Measurements from ENCODE around the gene LRP1.

LRP1 gene

DNA sequence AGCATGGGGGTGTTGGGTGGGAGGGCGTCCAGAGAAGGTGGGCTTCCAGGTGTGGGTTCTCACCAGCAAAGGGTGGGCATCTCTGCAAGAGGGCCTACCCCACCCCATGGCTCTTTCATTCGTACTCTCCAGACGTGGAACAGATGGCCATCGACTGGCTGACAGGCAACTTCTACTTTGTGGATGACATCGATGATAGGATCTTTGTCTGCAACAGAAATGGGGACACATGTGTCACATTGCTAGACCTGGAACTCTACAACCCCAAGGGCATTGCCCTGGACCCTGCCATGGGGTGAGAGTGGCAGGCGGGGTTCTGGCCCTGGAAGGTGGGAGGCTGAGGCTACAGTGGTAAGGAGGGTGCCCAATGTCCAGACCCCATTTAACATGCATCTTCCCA, 25.8 kb downstream of the LRP1 start:
- no peak for DNase-seq (ENCODE audit: low read depth in 3 of 3)

DNA sequence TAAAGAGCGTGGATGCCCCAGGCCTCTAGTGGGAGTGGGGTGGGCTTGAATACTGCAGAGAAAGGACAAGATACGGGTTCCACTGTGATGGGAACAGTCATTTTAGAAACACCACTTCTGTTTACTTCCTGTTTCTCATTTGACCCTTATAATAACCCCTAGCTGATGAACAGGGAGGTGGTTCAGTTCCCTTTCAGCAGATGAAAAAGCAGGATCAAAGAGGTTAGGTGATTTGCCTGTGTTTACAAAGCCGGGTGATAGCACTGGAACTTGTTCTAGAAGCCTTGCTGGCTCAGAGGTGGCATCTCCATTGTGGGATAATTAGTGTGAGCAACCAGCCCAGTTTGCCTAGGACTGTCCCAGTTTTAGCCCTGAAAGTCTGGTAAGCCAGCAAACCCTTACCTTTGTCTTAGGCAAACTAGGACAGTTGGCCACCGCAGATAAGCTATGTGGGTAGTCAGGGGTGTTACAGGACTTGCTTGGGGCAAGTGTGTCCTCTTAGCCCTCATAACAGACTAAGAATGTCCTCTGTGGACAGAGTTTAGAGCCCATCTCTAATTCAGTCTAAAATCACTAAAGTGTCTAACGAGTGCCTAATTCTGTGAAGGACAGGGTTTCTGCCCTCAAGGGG, 26.6 kb downstream of the LRP1 start:
- DNase-seq (ENCODE audit: low read depth in 3 of 3) = no peak

DNA sequence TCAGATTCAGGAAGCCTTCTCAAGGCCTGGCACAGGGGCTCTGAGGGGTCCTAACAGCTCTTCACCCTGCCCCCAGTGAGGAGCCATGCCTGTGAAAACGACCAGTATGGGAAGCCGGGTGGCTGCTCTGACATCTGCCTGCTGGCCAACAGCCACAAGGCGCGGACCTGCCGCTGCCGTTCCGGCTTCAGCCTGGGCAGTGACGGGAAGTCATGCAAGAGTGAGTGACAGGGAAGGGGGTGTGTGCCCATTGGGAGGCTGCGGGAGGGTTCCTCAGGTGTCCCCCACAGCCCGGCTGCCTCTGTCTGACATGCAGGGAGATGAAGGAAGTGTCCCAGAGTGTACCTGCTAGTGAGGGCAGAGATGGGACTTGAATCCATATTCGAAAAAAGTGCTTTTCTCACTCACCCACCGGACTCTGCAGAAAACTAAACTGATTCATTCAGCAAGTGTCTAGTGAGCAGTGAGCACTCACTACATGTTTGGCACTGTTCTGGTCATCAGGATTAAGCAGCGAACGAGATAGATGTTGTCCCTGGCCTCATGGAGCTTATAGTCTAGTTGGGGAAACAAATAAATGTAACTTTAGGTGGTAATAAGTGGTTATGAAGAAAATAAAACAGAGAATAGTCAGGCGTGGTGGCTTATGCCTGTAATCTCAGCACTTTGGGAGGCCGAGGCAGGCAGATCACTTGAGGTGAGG, 28.6 kb downstream of the LRP1 start:
- no peak for DNase-seq (ENCODE audit: low read depth in 3 of 3)

DNA sequence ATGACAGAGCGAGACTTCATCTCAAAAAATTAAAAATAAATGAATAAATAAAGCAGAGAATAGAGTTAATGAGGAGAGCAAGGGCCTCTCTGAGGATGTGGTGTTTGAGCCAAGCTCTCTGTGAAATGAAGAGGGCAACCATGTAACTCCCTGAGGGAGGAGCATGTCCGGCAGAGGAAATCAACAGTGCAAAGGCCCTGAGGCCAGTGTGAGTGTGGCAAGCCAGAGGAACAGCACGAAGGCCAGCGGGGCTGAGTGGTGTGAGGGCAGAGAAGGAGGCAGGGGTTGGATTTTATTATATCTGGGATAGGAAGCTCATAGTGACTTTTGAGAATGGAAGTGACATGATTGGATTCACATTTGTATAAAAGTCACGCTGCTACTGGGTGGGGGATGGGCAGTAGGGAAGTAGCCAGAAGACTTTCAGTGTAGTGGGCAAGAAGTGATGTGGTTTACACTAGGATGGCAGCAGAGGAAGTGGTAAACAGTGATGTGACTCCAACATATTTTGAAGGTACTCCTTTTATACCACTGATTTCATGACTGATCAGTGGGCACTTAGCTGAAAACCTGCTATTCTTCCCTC, 29.4 kb downstream of the LRP1 start:
- no peak for DNase-seq (ENCODE audit: low read depth in 3 of 3)

DNA sequence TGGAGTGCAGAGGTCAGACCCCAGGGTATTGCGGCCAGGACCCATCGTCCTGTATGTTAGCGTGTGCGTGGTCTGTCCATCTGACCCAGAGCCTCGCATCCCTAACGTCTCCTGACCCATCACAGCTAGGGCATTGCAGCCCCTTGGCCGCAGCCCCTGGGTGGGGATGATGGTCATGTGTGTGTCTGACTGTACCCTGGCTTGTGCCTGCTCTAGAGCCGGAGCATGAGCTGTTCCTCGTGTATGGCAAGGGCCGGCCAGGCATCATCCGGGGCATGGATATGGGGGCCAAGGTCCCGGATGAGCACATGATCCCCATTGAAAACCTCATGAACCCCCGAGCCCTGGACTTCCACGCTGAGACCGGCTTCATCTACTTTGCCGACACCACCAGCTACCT, 29.9 kb downstream of the LRP1 start:
- no peak for DNase-seq (ENCODE audit: low read depth in 3 of 3)

DNA sequence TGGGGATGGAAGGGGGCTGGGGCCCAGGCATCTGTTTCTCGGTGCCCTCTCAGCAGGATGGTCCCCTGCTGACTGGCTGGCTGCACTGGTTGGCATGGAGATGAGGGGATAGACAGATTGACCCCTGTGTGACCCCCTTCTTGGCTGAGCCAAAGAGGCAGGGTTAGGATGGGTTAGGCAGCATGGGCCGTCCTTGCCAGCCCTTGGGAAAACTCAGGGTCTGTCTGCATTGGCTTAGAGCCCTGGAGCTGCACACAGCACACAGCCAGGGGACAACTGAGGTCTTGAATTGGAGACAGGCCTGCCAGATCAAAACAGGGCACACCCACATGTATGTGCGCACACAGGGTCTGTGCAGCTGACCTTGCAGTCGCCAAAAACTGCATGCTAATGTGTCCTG, 30.4 kb downstream of the LRP1 start:
- DNase-seq (ENCODE audit: low read depth in 3 of 3) = no peak

DNA sequence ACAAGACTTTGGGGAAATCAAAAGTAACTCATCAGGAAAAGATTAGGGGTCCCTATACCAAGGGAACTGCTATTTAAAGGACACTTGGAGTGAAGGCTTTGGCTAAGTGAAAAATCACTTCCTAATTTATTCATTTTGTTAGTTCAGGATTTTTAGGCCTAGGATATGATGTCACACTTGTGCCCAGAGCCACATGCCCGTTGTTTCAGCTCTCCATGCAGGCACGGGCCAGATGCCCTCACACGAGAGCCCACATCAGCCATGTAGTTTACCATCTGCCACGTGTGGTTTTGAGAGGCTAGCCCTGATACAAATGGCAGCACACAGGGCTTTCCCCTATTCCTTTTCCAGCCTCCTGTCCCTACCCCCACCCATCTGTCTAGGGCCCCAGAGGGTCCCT, 31.0 kb downstream of the LRP1 start:
- no peak for DNase-seq (ENCODE audit: low read depth in 3 of 3)

DNA sequence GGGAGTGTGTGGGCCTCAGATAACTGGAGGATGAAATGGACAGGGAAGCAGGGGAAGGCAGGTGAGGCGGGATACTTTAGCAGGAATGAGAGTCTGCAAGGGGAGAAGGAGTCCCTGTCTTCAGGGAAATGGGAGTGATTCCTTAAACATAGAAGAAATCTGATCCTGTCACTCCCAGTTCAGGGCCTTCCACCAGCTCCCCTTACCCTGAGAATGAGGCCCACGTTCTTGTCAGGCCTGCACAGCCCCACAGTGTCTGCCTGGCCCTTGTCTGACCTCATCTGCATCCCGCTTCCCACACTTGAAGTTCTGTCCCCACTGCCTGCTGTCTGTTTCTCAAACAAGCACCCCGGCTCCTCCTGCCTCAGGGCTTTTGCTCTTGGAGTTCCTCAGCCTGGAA, 31.8 kb downstream of the LRP1 start:
- DNase-seq (ENCODE audit: low read depth in 3 of 3) = no peak

DNA sequence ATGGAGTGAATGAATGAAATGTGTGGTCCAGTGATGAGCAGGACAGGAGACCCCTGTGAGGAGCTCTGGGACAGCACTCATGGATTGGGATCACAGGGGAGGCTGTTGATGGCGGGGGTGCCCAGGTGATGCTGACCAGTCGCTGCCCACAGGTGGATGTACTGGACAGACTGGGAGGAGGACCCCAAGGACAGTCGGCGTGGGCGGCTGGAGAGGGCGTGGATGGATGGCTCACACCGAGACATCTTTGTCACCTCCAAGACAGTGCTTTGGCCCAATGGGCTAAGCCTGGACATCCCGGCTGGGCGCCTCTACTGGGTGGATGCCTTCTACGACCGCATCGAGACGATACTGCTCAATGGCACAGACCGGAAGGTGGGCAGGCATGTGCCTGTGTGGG, 32.5 kb downstream of the LRP1 start:
- DNase-seq (ENCODE audit: low read depth in 3 of 3) = no peak

DNA sequence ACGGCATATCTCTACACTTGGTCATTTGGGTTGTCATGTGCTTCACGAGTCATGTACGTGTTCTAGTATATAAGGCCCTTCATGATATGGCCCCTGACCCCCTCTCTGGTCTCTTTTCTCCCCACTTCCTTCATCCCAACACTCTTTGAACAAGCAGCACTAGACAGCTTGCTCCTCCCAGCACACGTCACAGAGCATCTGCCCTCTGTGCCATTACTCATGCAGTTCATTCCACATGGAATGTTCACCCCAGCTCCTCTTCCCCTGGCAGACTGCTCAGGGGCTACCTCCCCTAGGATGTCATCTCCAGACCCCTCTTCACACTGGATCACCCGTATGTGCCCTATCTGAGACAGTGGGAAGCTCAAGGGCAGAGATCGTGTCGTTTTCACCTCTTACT, 33.2 kb downstream of the LRP1 start:
- no peak for DNase-seq (ENCODE audit: low read depth in 3 of 3)

DNA sequence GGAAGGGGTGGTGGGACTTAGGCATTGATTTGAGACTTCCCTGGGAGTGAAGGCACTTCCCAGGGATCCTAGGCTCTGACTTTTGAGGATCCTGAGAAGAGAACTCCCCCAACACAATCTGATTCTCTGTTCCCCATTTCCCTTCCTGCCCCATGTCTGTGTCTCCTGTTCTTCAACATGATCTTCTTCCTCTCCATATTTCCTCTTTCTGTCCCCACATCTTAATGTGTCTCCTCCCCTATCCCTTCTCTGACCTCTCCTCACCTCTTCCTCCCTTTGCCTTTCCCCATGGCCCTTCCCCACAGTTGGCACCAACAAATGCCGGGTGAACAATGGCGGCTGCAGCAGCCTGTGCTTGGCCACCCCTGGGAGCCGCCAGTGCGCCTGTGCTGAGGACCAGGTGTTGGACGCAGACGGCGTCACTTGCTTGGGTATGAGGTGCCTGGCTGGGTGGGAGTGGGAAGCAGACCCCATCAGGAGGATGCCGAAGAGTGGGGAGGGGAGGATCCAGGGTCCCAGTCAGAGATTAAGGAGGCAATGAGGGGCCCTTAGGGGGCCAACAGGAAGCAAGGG, 34.4 kb downstream of the LRP1 start:
- no peak for DNase-seq (ENCODE audit: low read depth in 3 of 3)

DNA sequence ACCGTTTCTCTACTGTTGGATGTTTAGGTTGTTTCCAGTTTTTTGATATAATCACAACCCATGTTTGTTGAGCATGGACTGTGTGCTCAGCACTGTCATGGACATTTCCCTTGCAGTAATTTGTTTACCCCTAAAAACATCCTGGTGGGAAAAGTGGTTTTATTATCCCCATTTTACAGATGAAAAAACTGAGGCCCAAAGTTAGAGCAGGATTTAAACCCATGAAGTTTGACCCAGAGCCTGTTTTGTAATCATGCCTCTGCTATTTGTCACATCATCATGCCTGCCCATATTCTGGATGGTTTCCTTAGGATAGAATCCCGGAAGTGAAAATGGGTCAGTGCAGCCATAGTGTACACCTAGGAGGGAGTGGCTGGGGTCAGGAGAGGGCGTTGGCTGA, 36.2 kb downstream of the LRP1 start:
- DNase-seq (ENCODE audit: low read depth in 3 of 3) = no peak

DNA sequence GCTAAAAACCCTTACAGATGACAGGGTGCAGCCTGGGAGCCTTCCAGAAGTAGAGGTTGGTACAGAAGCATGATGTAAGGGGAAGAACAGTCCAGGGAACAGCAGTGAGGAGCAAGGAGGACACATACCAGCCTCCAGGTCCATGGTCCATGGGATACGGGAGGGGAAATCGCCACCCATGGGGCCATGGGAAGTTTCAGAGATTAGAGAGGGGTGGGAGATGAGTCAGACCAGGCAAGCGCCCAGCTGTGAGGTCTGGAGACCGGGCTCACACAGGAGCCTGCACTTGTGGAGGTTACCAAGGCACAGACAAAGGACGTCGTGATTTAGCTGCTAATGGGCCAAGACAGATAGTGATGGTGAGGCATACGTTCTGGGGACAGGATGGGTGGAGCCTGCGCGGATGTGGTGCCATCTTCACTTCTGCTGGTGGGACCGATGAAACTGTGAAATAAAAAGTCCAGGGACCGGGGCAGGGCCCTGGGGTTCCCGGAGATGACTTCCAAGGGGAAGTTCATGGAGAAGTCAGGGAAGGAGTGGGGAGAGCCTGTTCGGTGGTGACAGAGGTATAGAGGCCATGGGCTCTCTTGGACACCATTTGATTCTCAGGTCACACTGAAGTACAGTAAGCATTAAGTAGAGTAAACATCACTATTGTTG, 36.8 kb downstream of the LRP1 start:
- DNase-seq (ENCODE audit: low read depth in 3 of 3) = no peak

DNA sequence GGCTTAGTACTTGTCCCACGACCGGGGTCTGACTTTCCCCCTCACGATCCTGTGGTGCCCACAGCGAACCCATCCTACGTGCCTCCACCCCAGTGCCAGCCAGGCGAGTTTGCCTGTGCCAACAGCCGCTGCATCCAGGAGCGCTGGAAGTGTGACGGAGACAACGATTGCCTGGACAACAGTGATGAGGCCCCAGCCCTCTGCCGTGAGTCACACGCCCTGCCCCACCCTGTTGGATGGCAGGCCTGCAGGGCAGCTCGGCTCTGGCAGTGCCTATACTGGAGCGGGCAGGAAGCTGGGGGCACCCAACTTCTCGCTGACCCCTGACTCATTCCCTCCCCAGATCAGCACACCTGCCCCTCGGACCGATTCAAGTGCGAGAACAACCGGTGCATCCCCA, 37.5 kb downstream of the LRP1 start:
- DNase-seq (ENCODE audit: low read depth in 3 of 3) = no peak

DNA sequence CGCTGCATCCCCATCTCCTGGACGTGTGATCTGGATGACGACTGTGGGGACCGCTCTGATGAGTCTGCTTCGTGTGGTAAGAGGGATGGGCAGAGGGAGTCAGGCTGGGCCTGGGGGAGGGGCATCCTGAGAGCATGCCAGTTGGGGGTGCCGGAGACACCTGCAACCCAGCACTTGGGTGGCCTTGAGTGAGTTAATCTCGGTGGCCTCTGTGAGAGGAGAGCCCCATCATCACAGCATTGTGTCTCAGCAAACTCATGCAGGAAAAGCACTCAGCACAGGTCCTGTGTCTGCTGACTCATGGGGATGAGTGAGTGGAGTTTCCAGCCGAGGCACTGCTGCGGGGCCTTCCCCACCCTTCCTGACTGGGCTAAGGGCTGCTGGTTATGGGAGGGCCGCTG, 38.7 kb downstream of the LRP1 start:
- DNase-seq (ENCODE audit: low read depth in 3 of 3) = peak; percentile 13 to 60 (median 16)

DNA sequence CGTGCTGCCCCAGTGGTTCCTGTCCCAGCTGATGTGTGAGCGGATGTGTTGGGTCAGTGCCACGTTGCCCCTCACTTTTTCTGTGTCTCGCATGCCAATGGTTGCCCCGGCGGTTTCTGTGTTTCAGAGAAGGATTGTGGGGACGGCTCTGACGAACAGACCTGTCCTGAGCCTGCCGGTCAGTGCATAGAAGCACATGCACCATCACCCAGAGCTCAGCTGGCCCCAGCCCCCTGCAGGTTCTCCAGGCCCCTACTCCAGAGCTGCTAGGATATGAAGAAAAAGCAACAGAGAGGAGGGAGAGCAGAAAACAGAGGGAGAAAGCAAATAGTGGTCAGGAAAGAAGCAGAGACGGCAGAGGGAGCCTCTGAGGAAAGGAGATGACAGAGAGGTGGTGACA, 39.8 kb downstream of the LRP1 start:
- no peak for DNase-seq (ENCODE audit: low read depth in 3 of 3)

DNA sequence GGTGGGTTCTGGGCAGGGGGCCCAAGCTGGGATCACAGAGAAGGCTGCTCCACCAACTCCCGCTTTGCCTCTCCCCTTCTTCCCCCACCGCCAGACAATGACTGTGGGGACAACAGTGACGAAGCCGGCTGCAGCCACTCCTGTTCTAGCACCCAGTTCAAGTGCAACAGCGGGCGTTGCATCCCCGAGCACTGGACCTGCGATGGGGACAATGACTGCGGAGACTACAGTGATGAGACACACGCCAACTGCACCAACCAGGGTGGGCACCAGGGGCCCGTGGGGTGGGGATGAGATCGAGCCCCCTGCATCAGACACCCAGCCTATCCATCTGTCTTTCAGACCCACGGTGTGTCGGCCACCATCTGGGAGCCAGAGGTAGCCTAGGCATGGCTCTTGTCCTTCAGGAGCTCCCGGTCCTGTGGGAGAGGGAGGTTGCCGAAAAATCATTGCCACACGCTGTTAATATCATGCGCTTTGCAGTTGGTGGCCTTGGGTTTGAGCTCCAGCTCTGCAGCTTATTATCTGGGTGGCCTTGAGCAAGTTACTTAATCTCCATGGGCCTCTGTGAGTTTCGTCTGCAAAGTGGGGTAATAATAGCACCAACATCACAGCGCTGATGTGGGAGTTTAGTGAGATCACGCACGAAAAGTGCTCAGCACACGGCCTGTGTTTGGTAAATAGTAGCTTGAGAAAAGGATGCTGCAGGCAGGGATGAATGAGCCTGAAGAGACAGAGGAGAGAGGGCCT, 40.9 kb downstream of the LRP1 start:
- DNase-seq (ENCODE audit: low read depth in 3 of 3) = no peak

DNA sequence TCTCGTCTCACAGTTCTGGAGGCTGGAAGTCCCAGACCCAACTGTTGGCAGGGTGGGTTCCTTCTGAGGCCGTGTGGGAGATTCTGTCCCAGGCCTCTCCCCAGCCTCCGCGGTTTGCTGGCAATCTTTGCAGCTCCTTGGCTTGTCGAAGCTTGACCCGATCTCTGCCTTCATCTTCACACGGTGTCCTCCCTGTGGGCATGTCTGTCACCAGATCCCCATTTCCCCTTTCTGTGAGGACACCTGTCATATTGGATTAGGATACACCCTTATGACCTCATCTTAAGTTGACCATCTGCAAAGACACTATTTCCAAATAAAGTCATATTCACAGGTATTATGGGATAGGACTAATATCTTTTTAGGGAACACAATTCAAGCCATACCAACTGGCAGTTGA, 41.7 kb downstream of the LRP1 start:
- DNase-seq (ENCODE audit: low read depth in 3 of 3) = no peak

DNA sequence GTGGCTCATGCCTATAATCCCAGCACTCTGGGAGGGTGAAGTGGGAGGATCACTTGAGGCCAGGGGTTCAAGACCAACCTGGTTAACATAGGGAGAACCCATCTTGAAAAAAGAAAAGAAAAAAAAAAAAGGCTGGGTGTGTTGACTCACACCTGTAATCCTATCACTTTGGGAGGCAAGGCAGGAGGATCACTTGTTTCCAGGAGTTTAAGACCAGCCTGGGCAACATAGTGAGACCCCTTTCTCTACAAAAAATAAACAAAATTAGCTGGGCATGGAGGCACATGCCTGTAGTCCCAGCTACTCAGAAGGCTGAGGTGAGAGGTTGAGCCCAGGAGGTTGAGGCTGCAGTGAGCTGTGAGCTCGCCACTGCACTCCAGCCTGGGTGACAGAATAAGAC, 42.1 kb downstream of the LRP1 start:
- no peak for DNase-seq (ENCODE audit: low read depth in 3 of 3)

DNA sequence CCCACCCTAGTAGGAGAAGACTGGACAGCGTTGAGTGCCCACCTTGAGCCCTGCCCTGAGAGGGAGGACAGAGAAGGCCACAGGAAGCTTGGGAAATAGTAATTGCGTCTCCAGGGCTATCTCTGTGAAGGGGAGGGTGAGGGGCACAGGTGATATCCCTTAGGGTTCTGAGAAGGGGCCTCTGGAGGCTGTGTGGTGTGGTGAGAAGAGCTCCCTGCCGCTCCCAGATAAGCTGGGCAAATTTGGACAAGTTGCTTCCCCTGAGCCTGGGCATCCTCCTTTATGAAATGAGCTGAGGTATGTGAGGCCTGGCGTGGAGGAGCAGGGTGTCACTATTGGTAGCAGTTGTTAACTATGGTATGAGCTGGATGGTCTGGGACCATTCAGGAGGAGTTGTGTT, 42.6 kb downstream of the LRP1 start:
- no peak for DNase-seq (ENCODE audit: low read depth in 3 of 3)

DNA sequence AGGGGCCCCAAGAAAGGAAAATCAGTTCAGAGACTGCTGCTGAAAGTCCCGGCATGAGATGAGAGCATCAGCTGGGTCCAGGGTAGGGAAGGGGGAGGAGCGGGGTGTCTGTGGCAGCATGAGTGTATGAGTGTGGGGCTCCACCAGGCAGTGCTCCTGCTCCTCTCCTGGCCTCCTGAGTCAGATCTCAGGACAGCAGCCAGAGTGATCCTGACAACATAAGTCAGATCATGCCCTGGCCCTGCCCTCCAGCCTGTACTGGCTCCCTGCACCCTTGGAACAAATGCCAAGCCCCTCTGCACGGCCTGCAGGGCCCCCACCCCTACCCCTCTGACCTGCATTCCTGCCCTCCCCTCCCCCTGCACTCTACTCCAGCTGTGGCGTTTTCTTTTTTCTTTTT, 43.4 kb downstream of the LRP1 start:
- DNase-seq (ENCODE audit: low read depth in 3 of 3) = no peak

DNA sequence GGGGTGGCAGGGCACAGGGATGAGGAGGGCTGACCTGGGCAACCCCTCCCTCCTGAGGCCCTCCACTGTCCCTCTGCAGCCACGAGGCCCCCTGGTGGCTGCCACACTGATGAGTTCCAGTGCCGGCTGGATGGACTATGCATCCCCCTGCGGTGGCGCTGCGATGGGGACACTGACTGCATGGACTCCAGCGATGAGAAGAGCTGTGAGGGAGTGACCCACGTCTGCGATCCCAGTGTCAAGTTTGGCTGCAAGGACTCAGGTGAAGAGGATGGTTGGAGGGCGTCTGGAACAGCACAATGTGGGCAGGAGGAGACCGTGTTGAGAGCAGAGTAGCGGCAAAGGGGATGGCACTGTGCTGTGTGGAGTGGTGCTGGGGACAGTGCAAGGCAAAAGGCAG, 44.8 kb downstream of the LRP1 start:
- DNase-seq (ENCODE audit: low read depth in 3 of 3) = peak in 1 of 3 experiments; percentile 18
